OCI-LY3 (cell line): ENCODE measurements around the gene ATP6V1D.

Experiments
- CTCF ChIP-seq: fragments of 200-600, 300-600 bp; sonication (generic); IDR thresholded peaks from 2 replicates; pipeline ENCODE4 v1.5.1; 2014; ENCODE audit warnings: antibody characterized with exemption, low read length, low read depth
- EZH2phosphoT487 ChIP-seq: fragments of 200-600 bp; shearing (Covaris generic); IDR thresholded peaks from 2 replicates; pipeline ENCODE4 v1.6.1; 2018; ENCODE audit warnings: antibody characterized with exemption, mixed run types, low read depth

GRCh38 chr14:67392123-67392522 is 32.5 kb upstream of the ATP6V1D start:
- no peak for TF ChIP-seq CTCF
- TF ChIP-seq EZH2phosphoT487 = no peak
